ENCODE measurements around the gene FRAS1.

DNA sequence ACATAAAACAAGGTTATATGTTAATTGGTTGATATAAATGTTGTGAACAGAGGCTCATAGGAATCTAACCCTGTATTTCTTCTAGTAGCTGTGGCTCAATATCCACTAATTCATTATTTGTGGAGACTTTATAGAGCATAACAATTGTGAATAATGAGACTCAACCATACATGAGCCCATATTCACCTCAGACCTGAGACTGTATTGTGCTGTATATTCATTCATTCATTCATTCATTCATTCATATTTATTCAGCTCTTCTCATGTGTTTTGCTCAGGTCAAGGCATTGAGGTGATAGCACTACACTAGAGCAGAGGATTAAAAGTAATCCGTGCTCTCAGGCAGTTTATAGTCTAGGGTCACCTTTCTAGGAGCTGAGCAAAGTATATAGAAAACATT lies 470.0 kb downstream of the FRAS1 start:
- TF ChIP-seq POLR2A (IDR thresholded peaks at IDR 0.05), result no peak
- TF ChIP-seq, protein P1, sequence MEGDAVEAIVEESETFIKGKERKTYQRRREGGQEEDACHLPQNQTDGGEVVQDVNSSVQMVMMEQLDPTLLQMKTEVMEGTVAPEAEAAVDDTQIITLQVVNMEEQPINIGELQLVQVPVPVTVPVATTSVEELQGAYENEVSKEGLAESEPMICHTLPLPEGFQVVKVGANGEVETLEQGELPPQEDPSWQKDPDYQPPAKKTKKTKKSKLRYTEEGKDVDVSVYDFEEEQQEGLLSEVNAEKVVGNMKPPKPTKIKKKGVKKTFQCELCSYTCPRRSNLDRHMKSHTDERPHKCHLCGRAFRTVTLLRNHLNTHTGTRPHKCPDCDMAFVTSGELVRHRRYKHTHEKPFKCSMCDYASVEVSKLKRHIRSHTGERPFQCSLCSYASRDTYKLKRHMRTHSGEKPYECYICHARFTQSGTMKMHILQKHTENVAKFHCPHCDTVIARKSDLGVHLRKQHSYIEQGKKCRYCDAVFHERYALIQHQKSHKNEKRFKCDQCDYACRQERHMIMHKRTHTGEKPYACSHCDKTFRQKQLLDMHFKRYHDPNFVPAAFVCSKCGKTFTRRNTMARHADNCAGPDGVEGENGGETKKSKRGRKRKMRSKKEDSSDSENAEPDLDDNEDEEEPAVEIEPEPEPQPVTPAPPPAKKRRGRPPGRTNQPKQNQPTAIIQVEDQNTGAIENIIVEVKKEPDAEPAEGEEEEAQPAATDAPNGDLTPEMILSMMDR (IDR thresholded peaks at IDR 0.05), result no peak
